ENCODE data around the gene CACNB3. TPM values are rescaled to one million over a fixed set of nuclear protein-coding genes. Genes with fewer than 3 reads are reported as not detected.

The CACNB3 gene
- total RNA-seq, 2 donors from 2014 or later, result 40.6 to 59.9 TPM

DNA sequence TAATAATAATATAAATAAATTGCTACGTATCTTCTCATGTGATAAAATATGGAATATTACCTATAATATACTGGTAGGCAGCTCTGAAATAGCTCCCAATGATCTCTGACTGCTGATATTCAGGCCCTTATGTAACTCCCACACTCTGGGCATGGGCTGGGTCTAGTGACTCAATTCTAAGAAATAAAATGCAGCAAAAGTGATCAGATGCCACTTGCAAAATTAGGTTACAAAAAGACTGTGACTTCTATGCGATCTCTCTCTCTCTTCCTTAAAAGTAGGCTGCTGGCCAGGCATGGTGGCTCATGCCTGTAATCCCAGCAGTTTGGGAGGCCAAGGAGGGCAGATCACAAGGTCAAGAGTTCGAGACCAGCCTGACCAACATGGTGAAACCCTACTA is 10.3 kb upstream of the CACNB3 start:
- peaks cover 31% of the 10 kb centered on the region for H3K27me3 Mint-ChIP-seq (ENCODE audit: insufficient read depth)
- DNase-seq, result no peak
- Histone ChIP-seq H3K9me3 (ENCODE audit: control insufficient read depth, low read length) (no peaks in the 10 kb centered on the region), H3K27me3 (ENCODE audit: control insufficient read depth, insufficient read depth, low read length, poor library complexity, severe bottlenecking) (no peaks in the 10 kb centered on the region), H3K27ac (ENCODE audit: low read depth, low read length) (no peak overlapping the region), H3K4me3 (ENCODE audit: low read length) (no peak overlapping the region), H3K4me1 (ENCODE audit: control insufficient read depth, insufficient read depth, low read length) (peaks cover 3% of the 10 kb centered on the region), H3K36me3 (ENCODE audit: control insufficient read depth, insufficient read depth, low read length) (no peaks in the 10 kb centered on the region), H3K9ac (ENCODE audit: extremely low read depth, low read length, poor library complexity, severe bottlenecking) (no peak overlapping the region)
- H3K27ac Mint-ChIP-seq, result no peak overlapping the region
- H3K4me1 Mint-ChIP-seq, result peaks cover 15% of the 10 kb centered on the region
- H3K9me3 Mint-ChIP-seq, result no peaks in the 10 kb centered on the region
- H3K36me3 Mint-ChIP-seq (ENCODE audit: low read depth), result no peaks in the 10 kb centered on the region
- no peak overlapping the region for H3K4me3 Mint-ChIP-seq
- TF ChIP-seq, protein P1, sequence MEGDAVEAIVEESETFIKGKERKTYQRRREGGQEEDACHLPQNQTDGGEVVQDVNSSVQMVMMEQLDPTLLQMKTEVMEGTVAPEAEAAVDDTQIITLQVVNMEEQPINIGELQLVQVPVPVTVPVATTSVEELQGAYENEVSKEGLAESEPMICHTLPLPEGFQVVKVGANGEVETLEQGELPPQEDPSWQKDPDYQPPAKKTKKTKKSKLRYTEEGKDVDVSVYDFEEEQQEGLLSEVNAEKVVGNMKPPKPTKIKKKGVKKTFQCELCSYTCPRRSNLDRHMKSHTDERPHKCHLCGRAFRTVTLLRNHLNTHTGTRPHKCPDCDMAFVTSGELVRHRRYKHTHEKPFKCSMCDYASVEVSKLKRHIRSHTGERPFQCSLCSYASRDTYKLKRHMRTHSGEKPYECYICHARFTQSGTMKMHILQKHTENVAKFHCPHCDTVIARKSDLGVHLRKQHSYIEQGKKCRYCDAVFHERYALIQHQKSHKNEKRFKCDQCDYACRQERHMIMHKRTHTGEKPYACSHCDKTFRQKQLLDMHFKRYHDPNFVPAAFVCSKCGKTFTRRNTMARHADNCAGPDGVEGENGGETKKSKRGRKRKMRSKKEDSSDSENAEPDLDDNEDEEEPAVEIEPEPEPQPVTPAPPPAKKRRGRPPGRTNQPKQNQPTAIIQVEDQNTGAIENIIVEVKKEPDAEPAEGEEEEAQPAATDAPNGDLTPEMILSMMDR (conservative IDR thresholded peaks at IDR 0.05), result no peak
- WGBS, 2 experiments (ENCODE audit: insufficient coverage in 1 of 2, insufficient read length in 1 of 2), result 90 to 100% methylated on average over 2 of the region's 3 CpGs

DNA sequence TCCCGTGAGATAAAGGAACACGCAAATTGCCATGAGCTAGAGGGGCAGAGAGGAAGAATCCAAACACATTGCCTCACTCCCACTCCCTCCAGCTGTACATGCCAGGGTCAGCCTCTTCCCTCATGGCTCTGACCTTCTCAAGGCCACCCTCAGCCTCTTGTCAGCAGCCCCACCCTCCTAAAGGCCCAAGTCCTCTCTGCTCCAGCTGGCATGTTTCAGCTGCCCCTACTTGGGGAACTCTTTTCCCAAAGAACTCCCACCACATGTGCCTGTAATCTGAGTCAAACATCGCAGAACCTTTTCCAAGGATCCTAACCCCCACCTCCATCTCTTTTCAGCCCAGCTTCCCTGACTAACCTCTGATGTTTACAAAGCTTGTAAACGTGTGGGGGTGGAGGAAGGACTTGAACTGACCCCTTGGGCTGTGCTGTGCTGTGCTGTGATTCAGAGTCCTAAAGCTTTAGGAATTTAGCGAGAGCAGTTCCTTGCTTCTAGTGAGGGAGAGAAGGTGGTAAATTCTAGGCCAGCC is 7.3 kb upstream of the CACNB3 start:
- Mint-ChIP-seq H3K9me3 (no peaks in the 10 kb centered on the region), H3K4me1 (peaks cover 24% of the 10 kb centered on the region), H3K27ac (peak overlapping the region; percentile 33), H3K4me3 (no peak overlapping the region), H3K36me3 (ENCODE audit: low read depth) (no peaks in the 10 kb centered on the region), H3K27me3 (ENCODE audit: insufficient read depth) (peaks cover 40% of the 10 kb centered on the region)
- Histone ChIP-seq H3K4me3 (ENCODE audit: low read length) (no peak overlapping the region), H3K9ac (ENCODE audit: extremely low read depth, low read length, poor library complexity, severe bottlenecking) (no peak overlapping the region), H3K36me3 (ENCODE audit: control insufficient read depth, insufficient read depth, low read length) (no peaks in the 10 kb centered on the region), H3K4me1 (ENCODE audit: control insufficient read depth, insufficient read depth, low read length) (peaks cover 3% of the 10 kb centered on the region), H3K9me3 (ENCODE audit: control insufficient read depth, low read length) (no peaks in the 10 kb centered on the region), H3K27me3 (ENCODE audit: control insufficient read depth, insufficient read depth, low read length, poor library complexity, severe bottlenecking) (no peaks in the 10 kb centered on the region), H3K27ac (ENCODE audit: low read depth, low read length) (no peak overlapping the region)
- 67 to 74% methylated on average over 1 to 4 of the region's 5 CpGs for WGBS, 2 experiments (ENCODE audit: insufficient coverage in 1 of 2, insufficient read length in 1 of 2)
- TF ChIP-seq, protein P1 (conservative IDR thresholded peaks at IDR 0.05), result no peak
- DNase-seq, result peak; percentile 53

DNA sequence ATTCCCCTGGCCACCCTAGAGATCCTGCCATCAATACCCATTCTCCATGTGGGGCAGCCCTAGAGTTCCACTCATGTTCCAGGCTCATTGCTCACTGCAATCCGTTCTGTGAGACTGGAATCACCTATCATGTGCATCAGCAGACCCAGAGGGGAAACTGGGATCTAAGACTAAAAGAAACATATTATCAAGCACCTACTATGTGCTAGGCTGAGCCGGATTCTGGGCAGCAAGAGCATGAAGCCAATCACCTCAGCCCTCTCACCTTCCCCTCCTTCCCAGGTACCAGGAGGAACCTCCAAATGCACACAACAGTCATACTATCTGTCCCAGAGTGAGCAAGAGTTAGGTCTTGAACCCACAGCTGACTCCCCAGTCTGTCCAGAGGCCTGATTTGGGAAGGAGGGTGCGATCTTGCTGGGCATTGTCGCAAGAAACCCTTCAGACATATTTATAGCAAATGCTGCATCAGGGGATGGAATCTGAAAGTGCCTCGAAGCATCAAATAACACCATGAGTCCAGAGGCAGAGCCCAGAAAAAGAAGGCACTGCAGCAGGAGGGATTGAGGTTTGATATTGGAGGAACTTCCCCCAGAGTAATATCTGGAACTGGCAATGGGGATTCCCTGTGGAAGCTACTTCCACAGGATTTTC is 6.7 kb upstream of the CACNB3 start:
- no peak overlapping the region for H3K27ac Mint-ChIP-seq
- H3K4me1 Mint-ChIP-seq, result peaks cover 24% of the 10 kb centered on the region
- H3K4me3 ChIP-seq (ENCODE audit: low read length), result no peak overlapping the region
- peaks cover 5% of the 10 kb centered on the region for H3K4me1 ChIP-seq (ENCODE audit: control insufficient read depth, insufficient read depth, low read length)
- H3K36me3 ChIP-seq (ENCODE audit: control insufficient read depth, insufficient read depth, low read length), result no peaks in the 10 kb centered on the region
- TF ChIP-seq, protein P1 (conservative IDR thresholded peaks at IDR 0.05), result no peak
- no peaks in the 10 kb centered on the region for H3K27me3 ChIP-seq (ENCODE audit: control insufficient read depth, insufficient read depth, low read length, poor library complexity, severe bottlenecking)
- WGBS, 2 experiments (ENCODE audit: insufficient coverage in 1 of 2, insufficient read length in 1 of 2), result 90 to 92% methylated on average over 5 of the region's 5 CpGs
- H3K27ac ChIP-seq (ENCODE audit: low read depth, low read length), result no peak overlapping the region
- no peak overlapping the region for H3K4me3 Mint-ChIP-seq
- H3K27me3 Mint-ChIP-seq (ENCODE audit: insufficient read depth), result peaks cover 46% of the 10 kb centered on the region
- no peaks in the 10 kb centered on the region for H3K9me3 Mint-ChIP-seq
- H3K9me3 ChIP-seq (ENCODE audit: control insufficient read depth, low read length), result no peaks in the 10 kb centered on the region
- no peaks in the 10 kb centered on the region for H3K36me3 Mint-ChIP-seq (ENCODE audit: low read depth)
- no peak for DNase-seq
- no peak overlapping the region for H3K9ac ChIP-seq (ENCODE audit: extremely low read depth, low read length, poor library complexity, severe bottlenecking)
